T47D (cell line): ENCODE results near the gene ELAVL1.
A peak's percentile ranks its signal among the peaks of the same experiment; 100 is the strongest.

ENCODE experiments used
- DNase-seq, 2 experiments: peaks; one replicate each; pipeline versions ENCODE4 v3.0.0 to v3.0.0-alpha.2; 2011 to 2012; ENCODE audit warnings: low read depth in 1 of 2, low spot score in 1 of 2
- JUND ChIP-seq: IDR thresholded peaks from 2 replicates; pipeline ENCODE4 v1.6.1; 2012; ENCODE audit warnings: low read depth
- in situ Hi-C: cut with HindIII; loops from 2 replicates; pipeline ENCODE4 v1.10.0; 2016; ENCODE audit warnings: low sequenced_read_pairs, low pct_unique_long_range_greater_than_20kb

The ELAVL1 gene

DNA sequence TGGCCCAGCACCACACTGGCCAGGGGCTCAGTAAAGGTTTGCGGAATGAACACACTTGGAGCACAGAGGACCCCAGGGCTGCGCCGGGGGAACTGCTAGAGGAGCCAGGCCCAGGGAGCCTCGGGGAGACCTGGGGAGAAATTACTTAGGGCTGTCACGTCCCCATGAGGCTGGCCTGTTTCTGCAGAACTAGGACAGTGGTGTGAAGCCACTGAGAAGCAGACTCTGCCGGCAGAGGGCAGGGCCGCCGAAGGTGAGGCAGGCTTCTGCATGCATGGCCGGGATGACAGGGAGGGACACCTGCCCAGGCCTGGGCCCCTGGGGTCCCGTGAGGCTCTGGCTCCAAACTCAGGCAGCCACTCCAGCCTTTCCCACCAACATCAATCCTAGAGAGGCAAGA is 26.4 kb downstream of the ELAVL1 start:
- no peak for TF ChIP-seq JUND
- in situ Hi-C loops = no loop called here
- DNase-seq = no peak

GRCh38 chr19:7978179-7978825 is 27.1 kb downstream of the ELAVL1 start:
- no peak for DNase-seq
- no peak for TF ChIP-seq JUND
- in situ Hi-C loops = no loop called here

DNA sequence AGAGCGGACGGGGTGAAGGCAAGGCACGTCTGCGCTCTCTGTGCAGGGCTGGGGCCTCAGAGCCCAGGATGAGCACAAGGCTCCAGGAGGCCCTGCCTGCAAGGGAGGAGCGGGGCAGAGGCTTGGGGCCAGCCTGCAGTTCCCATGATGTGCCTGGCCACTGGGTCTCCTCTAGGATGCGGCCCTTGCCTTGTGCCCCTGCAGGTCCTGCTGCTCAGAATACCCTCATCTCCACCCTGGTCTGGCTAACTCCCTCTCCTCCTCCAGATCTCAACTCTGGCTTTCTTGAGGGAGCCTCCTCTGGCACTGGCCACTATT is 27.8 kb downstream of the ELAVL1 start:
- in situ Hi-C loops = no loop called here
- TF ChIP-seq JUND = no peak
- DNase-seq = no peak

DNA sequence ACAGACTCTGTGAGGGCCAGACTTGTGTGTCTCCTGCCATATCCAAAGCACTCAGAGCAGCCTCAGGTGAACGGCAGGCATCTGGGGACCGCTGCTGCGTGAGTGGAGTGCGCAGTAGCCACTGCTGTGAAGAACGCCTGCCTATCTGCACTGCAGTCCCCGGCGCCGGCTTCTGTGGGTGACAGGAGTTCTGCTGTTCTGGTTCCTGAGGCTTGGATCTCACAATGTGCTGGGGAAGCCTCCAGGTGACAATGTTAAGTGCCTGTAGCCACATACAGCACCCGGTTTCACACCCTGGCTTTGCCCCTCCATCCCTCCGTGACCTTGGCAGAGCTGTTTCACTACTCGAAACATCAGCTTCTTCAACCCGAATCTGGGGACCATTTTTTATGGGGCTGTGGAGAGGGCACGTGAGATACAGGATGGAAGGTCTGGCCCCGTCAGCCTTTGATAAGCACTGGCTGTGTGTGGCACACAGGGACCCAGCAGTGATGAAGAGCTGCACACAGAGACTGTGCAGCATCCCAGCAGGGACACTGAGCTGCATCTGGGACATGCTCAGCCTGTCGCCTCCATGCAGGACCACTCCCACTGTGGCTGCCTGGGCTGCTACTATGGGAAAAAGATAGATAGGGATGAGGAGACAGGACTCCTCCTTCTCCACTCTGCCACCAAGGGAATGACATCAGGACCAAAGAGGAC is 28.3 kb downstream of the ELAVL1 start:
- in situ Hi-C loops = no loop called here
- no peak for DNase-seq

DNA sequence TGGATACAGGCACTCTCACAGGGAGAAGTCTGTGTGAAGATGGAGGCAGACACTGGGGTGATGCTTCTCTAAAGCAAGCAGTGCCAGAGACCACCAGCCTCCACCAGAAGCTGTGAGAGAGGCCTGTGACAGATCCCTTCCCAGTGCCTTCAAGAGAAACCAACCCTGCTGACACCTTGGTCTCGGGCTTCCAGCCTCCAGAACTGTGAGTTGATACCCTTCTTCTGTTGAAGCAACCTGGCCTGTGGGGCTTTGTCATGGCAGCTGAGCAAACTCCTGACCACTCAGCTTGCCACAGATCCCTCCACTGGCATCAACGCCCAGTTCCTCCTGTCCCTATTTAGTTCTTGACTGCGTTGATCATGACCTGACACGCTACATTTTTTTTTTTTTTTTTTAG is 29.0 kb downstream of the ELAVL1 start:
- in situ Hi-C loops = no loop called here
- DNase-seq = no peak
- no peak for TF ChIP-seq JUND

More for the DNA sequence above, 28.3 kb downstream of the ELAVL1 start:
- TF ChIP-seq JUND = no peak

DNA sequence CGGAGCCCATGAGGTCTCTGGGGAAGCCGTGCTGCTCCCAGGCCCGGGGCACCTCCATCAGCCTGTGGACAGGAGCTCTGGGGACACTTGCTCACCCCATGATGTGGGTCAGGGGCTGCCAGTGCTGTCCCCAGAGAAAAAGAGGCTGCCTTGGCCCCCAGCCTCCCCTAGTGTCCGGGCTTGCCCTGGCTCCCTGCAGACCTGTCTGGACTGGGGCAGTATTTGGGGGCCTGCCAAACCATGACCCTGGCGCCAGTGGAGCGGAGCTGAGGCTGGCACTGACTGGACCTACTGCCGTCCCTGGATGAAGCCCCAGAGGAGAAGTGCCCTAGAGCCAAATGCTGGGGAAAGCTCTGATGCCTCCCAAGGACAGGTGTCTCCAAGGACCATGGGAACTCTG is 30.4 kb downstream of the ELAVL1 start:
- no peak for TF ChIP-seq JUND
- in situ Hi-C loops = no loop called here
- DNase-seq = no peak

DNA sequence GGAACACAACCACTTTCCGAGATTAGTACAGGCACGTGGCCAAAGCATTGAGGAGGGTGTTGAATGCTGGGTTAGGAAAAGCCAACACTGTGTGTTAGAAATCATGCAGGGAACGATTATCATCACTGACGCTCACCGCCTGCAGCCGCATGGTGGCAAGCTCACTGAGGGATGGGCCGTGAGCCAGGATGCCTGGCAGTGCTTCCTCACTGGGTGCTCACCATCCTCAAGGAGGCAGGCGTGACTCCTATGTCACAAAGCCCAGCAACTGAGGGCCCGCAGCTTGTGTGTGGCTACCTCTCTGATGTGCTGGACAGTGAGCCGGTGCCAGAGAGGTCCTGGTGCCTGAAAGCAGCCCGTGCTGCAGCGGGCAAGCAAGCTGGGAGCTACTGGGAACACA is 31.6 kb downstream of the ELAVL1 start:
- DNase-seq = no peak
- in situ Hi-C loops = no loop called here
- TF ChIP-seq JUND = no peak

GRCh38 chr19:7971553-7972520 is 33.6 kb downstream of the ELAVL1 start:
- DNase-seq = no peak
- TF ChIP-seq JUND = no peak
- in situ Hi-C loops = no loop called here

DNA sequence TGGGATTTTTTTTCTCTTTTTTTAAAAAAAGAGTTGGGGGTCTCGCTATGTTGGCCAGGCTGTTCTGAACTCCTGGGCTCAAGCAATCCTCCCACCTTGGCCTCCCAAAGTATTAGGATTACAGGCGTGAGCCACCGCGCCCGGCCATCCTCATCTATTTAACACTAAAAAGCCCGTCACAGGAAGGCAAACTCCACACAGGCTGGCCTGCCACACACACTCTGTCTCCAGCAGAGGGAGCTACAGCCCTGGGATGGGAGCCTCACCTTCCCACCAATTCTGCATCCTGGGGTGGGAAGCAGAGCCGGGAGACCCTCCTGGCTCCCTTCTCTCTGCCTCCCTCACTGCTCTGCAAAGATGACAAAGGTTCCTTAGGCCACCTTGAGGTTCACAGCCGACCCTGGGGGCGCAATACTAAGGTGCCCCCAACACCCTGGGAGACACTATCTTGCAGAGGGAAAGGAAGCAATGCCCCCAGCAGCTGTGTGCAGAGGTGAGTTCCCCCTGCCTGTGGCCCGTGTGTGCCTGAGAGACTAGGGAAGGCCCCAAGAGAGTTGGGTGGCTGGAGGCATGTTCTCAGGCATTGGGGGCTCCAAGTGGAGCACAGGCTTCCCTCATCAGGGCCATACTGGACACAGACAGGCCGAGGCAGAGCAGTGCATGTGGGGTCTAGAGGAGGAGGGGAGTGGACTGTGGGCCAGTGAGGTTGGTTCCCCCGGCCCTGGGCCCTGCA is 34.6 kb downstream of the ELAVL1 start:
- in situ Hi-C loops = no loop called here
- no peak for TF ChIP-seq JUND
- DNase-seq = peak; percentile 33 to 59

DNA sequence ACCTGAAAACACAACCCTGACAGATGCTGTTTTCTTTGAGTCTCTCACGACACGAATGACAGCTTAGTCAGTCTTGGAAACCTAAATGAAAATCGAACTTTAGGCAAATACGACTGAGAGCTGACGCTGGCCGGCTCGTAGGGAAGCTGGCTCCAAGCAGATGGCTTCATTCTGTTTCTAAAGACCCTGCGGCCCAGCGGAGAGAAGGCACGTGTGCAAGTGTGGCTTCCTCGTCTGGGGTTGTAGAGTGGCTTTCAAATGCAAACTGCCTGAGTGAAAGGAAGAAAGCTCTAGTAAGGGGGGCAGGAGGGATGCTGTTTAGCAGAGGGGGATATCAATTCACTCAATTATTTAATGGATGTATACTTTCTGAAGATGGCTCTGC is 35.9 kb downstream of the ELAVL1 start:
- in situ Hi-C loops = no loop called here
- TF ChIP-seq JUND = no peak

DNA sequence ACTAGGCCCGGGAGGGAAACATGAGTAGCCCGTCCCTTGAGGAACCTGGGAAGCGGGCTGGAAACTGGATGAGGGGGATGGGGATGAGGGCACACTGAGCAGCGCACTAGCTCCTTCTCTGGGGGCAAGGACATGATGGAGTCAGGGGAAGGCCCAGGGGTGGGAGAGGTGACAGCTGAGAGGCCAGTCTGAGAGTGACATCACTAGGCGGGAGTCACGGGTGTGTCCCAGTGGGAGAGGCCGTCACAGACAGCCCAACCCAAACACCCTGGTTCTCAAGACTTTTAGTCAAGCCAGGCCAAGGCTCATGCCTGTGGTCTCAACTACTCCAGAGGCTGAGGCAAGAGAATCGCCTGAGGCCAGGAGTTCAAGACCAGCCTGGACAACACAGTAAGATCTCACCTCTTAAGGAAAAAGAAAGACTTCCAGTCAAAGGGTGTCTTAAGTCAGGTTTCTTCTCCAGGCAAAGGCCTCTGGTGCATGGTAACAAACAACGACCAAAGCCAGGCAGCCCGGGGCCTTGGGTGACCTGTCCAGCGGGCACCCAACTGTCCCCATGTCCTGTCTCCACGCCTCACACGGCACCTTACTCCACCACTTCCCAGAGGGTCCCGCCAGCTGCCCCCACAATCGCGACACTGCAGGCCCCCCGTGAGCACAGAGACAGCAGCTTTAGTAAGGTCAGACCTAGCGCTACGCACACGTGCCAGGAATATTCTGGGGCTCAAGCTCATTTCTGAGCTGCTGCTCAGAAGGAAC is 36.5 kb downstream of the ELAVL1 start:
- no peak for DNase-seq
- TF ChIP-seq JUND = no peak
- in situ Hi-C loops = no loop called here

More for the DNA sequence above, 35.9 kb downstream of the ELAVL1 start:
- no peak for DNase-seq
